Liver (tissue), 9 donors: ENCODE data around the gene ANK3. TPM values are rescaled to one million over a fixed set of nuclear protein-coding genes. Genes with fewer than 3 reads are reported as not detected.

Experiments
- DNase-seq: peaks from one replicate; pipeline ENCODE4 v3.0.0-alpha.2; 2017; ENCODE audit warnings: low spot score
- H3K27ac ChIP-seq, 2 donors: one replicate each; pipeline ENCODE4 v1.7.0; 2013; ENCODE audit warnings: inconsistent platforms in 2 of 2, low read length in 2 of 2, control low read depth in 1 of 2, low read depth in 1 of 2, mild to moderate bottlenecking in 1 of 2
- H3K27me3 ChIP-seq, 4 donors: one replicate each; pipeline versions ENCODE4 v1.6.1 to v1.7.0; 2013; ENCODE audit warnings: low read length in 3 of 4, inconsistent platforms in 1 of 4, mild to moderate bottlenecking in 1 of 4, moderate library complexity in 1 of 4; ENCODE audit not compliant: control insufficient read depth in 4 of 4, insufficient read depth in 4 of 4
- H3K36me3 ChIP-seq, 4 donors: one replicate each; pipeline versions ENCODE4 v1.6.1 to v1.7.0; 2013; ENCODE audit warnings: low read length in 3 of 4, mild to moderate bottlenecking in 3 of 4, low read depth in 1 of 4, moderate library complexity in 1 of 4; ENCODE audit not compliant: control insufficient read depth in 4 of 4, insufficient read depth in 3 of 4
- H3K4me1 ChIP-seq, 4 donors: one replicate each; pipeline versions ENCODE4 v1.6.1 to v1.7.0; 2013; ENCODE audit warnings: low read length in 3 of 4, mild to moderate bottlenecking in 3 of 4, moderate library complexity in 1 of 4; ENCODE audit not compliant: control insufficient read depth in 4 of 4, insufficient read depth in 4 of 4
- H3K4me3 ChIP-seq, 3 donors: one replicate each; pipeline versions ENCODE4 v1.6.1 to v1.7.0; 2013; ENCODE audit warnings: low read length in 3 of 3, control low read depth in 1 of 3, low read depth in 1 of 3, mild to moderate bottlenecking in 1 of 3
- H3K9ac ChIP-seq, 2 donors: one replicate each; pipeline ENCODE4 v1.7.0; 2013; ENCODE audit warnings: low read length in 2 of 2, mild to moderate bottlenecking in 2 of 2, moderate library complexity in 2 of 2, control low read depth in 1 of 2, low read depth in 1 of 2
- H3K9me3 ChIP-seq, 4 donors: one replicate each; pipeline versions ENCODE4 v1.6.1 to v1.7.0; 2013; ENCODE audit warnings: low read length in 3 of 4; ENCODE audit not compliant: control insufficient read depth in 4 of 4
- ATF3 ChIP-seq: IDR thresholded peaks from 2 replicates; pipeline ENCODE4 v1.6.1; 2016; ENCODE audit warnings: antibody characterized with exemption
- EGR1 ChIP-seq, 2 donors: IDR thresholded peaks; 2 replicates each; pipeline ENCODE4 v1.6.1; 2016 to 2018; ENCODE audit warnings: antibody characterized with exemption in 2 of 2, low read depth in 2 of 2
- FOXA1 ChIP-seq: IDR thresholded peaks from 2 replicates; pipeline ENCODE4 v1.6.1; 2016; ENCODE audit warnings: antibody characterized with exemption
- FOXA2 ChIP-seq: IDR thresholded peaks from 2 replicates; pipeline ENCODE4 v1.6.1; 2016; ENCODE audit warnings: antibody characterized with exemption
- GABPA ChIP-seq, 2 donors: IDR thresholded peaks in 1 of 2; conservative IDR thresholded peaks in 1 of 2; 2 replicates each; pipeline ENCODE4 v1.6.1; 2016; ENCODE audit warnings: antibody characterized with exemption in 2 of 2, mild to moderate bottlenecking in 1 of 2, moderate library complexity in 1 of 2
- HNF4A ChIP-seq, 2 donors: conservative IDR thresholded peaks; 2 replicates each; pipeline ENCODE4 v1.6.1; 2016; ENCODE audit warnings: antibody characterized with exemption in 2 of 2, mild to moderate bottlenecking in 2 of 2
- HNF4G ChIP-seq: IDR thresholded peaks from 2 replicates; pipeline ENCODE4 v1.6.1; 2016; ENCODE audit warnings: antibody characterized with exemption
- JUND ChIP-seq, 2 donors: IDR thresholded peaks; 2 replicates each; pipeline ENCODE4 v1.6.1; 2016; ENCODE audit warnings: antibody characterized with exemption in 2 of 2
- MAX ChIP-seq: IDR thresholded peaks from 2 replicates; pipeline ENCODE4 v1.6.1; 2016; ENCODE audit warnings: antibody characterized with exemption
- NR2F2 ChIP-seq: IDR thresholded peaks from 2 replicates; pipeline ENCODE4 v1.6.1; 2016; ENCODE audit warnings: antibody characterized with exemption
- RAD21 ChIP-seq, 2 donors: IDR thresholded peaks; 2 replicates each; pipeline ENCODE4 v1.6.1; 2016; ENCODE audit warnings: antibody characterized with exemption in 2 of 2, mild to moderate bottlenecking in 2 of 2
- RXRA ChIP-seq, 2 donors: IDR thresholded peaks; 2 replicates each; pipeline ENCODE4 v1.6.1; 2017 to 2018; ENCODE audit warnings: antibody characterized with exemption in 2 of 2, mild to moderate bottlenecking in 1 of 2
- SP1 ChIP-seq: IDR thresholded peaks from 2 replicates; pipeline ENCODE4 v1.6.1; 2018; ENCODE audit warnings: antibody characterized with exemption, mild to moderate bottlenecking
- TAF1 ChIP-seq: conservative IDR thresholded peaks from 2 replicates; pipeline ENCODE4 v1.6.1; 2016; ENCODE audit warnings: antibody characterized with exemption, mild to moderate bottlenecking
- YY1 ChIP-seq: IDR thresholded peaks from 2 replicates; pipeline ENCODE4 v1.6.1; 2016; ENCODE audit warnings: antibody characterized with exemption, mild to moderate bottlenecking
- WGBS: extraction: QIAGEN DNeasy Blood & Tissue Kit; methylation state at CpG from one replicate; pipeline ENCODE4 v1.1.7; 2013; 5-methylcytosine and 5-hydroxymethylcytosine counted together
- polyA plus RNA-seq, 2 donors: library from polyadenylated mRNA; stranded (reverse) in 1 of 2; unstranded in 1 of 2; fragments of 200-250 nt in 1 of 2; fragments of >200 nt in 1 of 2; fragmentation: Nextera tagmentation in 1 of 2; extraction: Ambion mirVana in 1 of 2; gene quantifications; one replicate each; pipeline versions ENCODE4 v1.2.1 to v1.2.3, GENCODE V29; 2013 to 2015
- total RNA-seq, 2 donors: library from RNA; depleted of rRNA; stranded (reverse); fragments of >200 nt; gene quantifications; one replicate each; pipeline ENCODE4 v1.2.3, GENCODE V29; 2014
- TF ChIP-seq, protein P1 (sequence below): IDR thresholded peaks from 2 replicates; pipeline ENCODE4 v1.6.1; 2016; ENCODE audit warnings: antibody characterized with exemption, mild to moderate bottlenecking
- TF ChIP-seq, protein P2 (sequence below): fragments of 150-350 bp; IDR thresholded peaks from 2 replicates; pipeline ENCODE4 v1.5.1; 2017; ENCODE audit warnings: improper control_type of control experiment, low read depth, low read length; ENCODE audit not compliant: missing input control
- TF ChIP-seq, protein P3 (sequence below): IDR thresholded peaks from 2 replicates; pipeline ENCODE4 v1.6.1; 2016; ENCODE audit warnings: antibody characterized with exemption
- donor health status: healthy.
- donor health status: healthy.
- donor health status: healthy.
- donor health status: healthy.
- donor health status: healthy.

ANK3 gene
- total and polyA plus RNA-seq, 4 donors = 5.7 to 30.0 (median 9.7) TPM

- peak overlapping the region in 1 of 3 donors; percentile 3 for H3K4me3 ChIP-seq
- WGBS = 32% methylated on average over 8 of the region's 8 CpGs
- no peaks in the 10 kb centered on the region for H3K9me3 ChIP-seq
- no peaks in the 10 kb centered on the region for H3K27me3 ChIP-seq
- H3K4me1 ChIP-seq = peaks cover 0 to 12% (median 4%) of the 10 kb centered on the region in 4 donors
- no peak for DNase-seq
- no peak overlapping the region for H3K27ac ChIP-seq
- H3K9ac ChIP-seq = no peak overlapping the region
- H3K36me3 ChIP-seq = no peaks in the 10 kb centered on the region
- TF ChIP-seq FOXA2 (no peak), MAX (no peak), RAD21 (IDR thresholded peaks at IDR 0.05) (no peak), GABPA (IDR thresholded peaks at IDR 0.05 in 1 of 2, conservative IDR thresholded peaks at IDR 0.05 in 1 of 2) (no peak), JUND (IDR thresholded peaks at IDR 0.05) (no peak), NR2F2 (no peak)
Observed at GRCh38 chr10:60139798-60140566, 249.7 kb downstream of the ANK3 start.

- Histone ChIP-seq H3K36me3 (no peaks in the 10 kb centered on the region), H3K9ac (no peak overlapping the region), H3K27me3 (no peaks in the 10 kb centered on the region), H3K9me3 (no peaks in the 10 kb centered on the region), H3K27ac (no peak overlapping the region), H3K4me1 (peaks cover 0 to 7% (median 3%) of the 10 kb centered on the region in 4 donors), H3K4me3 (peak overlapping the region in 1 of 3 donors; percentile 6)
- no peak for TF ChIP-seq HNF4G
- TF ChIP-seq FOXA2 = no peak
- TF ChIP-seq EGR1 (IDR thresholded peaks at IDR 0.05; ENCODE audit: low read depth in 2 of 2) = no peak
- TF ChIP-seq GABPA (IDR thresholded peaks at IDR 0.05 in 1 of 2, conservative IDR thresholded peaks at IDR 0.05 in 1 of 2) = no peak
- no peak for TF ChIP-seq SP1
- TF ChIP-seq NR2F2 = no peak
- TF ChIP-seq ATF3 = no peak
- 56% methylated on average over 3 of the region's 3 CpGs for WGBS
- no peak for DNase-seq
Observed at GRCh38 chr10:60139290-60139689, 250.4 kb downstream of the ANK3 start.

DNA sequence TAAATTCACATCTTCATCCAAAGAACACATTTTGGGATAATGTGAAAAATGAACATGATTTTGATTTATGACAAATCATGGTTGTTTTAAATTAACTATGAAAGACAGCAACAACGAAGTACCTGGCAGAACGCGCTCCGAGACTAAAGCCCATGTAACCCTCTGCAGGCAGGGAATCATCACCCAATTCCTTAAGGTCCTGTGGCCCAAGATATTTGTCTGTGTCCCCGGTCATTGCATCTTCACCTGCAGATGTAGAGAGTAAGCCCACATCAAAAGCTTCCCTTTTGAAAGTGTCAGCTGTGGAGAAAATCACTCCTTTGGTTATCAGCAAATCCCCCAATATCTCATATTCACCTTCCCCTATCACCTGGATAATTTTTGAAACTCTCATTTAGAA is 250.8 kb downstream of the ANK3 start:
- Histone ChIP-seq H3K9me3 (no peaks in the 10 kb centered on the region), H3K4me3 (peak overlapping the region in 1 of 3 donors; percentile 6), H3K27me3 (no peaks in the 10 kb centered on the region), H3K27ac (no peak overlapping the region), H3K4me1 (peaks cover 0 to 3% (median under 1%) of the 10 kb centered on the region in 4 donors), H3K36me3 (no peaks in the 10 kb centered on the region), H3K9ac (no peak overlapping the region)
- 80% methylated on average over 5 of the region's 5 CpGs for WGBS
- TF ChIP-seq, protein P1, sequence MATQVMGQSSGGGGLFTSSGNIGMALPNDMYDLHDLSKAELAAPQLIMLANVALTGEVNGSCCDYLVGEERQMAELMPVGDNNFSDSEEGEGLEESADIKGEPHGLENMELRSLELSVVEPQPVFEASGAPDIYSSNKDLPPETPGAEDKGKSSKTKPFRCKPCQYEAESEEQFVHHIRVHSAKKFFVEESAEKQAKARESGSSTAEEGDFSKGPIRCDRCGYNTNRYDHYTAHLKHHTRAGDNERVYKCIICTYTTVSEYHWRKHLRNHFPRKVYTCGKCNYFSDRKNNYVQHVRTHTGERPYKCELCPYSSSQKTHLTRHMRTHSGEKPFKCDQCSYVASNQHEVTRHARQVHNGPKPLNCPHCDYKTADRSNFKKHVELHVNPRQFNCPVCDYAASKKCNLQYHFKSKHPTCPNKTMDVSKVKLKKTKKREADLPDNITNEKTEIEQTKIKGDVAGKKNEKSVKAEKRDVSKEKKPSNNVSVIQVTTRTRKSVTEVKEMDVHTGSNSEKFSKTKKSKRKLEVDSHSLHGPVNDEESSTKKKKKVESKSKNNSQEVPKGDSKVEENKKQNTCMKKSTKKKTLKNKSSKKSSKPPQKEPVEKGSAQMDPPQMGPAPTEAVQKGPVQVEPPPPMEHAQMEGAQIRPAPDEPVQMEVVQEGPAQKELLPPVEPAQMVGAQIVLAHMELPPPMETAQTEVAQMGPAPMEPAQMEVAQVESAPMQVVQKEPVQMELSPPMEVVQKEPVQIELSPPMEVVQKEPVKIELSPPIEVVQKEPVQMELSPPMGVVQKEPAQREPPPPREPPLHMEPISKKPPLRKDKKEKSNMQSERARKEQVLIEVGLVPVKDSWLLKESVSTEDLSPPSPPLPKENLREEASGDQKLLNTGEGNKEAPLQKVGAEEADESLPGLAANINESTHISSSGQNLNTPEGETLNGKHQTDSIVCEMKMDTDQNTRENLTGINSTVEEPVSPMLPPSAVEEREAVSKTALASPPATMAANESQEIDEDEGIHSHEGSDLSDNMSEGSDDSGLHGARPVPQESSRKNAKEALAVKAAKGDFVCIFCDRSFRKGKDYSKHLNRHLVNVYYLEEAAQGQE = no peak
- no peak for TF ChIP-seq SP1
- TF ChIP-seq RAD21 (IDR thresholded peaks at IDR 0.05) = no peak
- TF ChIP-seq MAX = no peak
- no peak for TF ChIP-seq FOXA2
- TF ChIP-seq EGR1 (IDR thresholded peaks at IDR 0.05; ENCODE audit: low read depth in 2 of 2) = no peak
- TF ChIP-seq HNF4G = no peak
- no peak for TF ChIP-seq FOXA1
- TF ChIP-seq TAF1 = no peak
- TF ChIP-seq, protein P2, sequence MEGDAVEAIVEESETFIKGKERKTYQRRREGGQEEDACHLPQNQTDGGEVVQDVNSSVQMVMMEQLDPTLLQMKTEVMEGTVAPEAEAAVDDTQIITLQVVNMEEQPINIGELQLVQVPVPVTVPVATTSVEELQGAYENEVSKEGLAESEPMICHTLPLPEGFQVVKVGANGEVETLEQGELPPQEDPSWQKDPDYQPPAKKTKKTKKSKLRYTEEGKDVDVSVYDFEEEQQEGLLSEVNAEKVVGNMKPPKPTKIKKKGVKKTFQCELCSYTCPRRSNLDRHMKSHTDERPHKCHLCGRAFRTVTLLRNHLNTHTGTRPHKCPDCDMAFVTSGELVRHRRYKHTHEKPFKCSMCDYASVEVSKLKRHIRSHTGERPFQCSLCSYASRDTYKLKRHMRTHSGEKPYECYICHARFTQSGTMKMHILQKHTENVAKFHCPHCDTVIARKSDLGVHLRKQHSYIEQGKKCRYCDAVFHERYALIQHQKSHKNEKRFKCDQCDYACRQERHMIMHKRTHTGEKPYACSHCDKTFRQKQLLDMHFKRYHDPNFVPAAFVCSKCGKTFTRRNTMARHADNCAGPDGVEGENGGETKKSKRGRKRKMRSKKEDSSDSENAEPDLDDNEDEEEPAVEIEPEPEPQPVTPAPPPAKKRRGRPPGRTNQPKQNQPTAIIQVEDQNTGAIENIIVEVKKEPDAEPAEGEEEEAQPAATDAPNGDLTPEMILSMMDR = no peak
- TF ChIP-seq YY1 = no peak
- no peak for TF ChIP-seq ATF3
- TF ChIP-seq HNF4A (conservative IDR thresholded peaks at IDR 0.05) = no peak
- no peak for TF ChIP-seq RXRA (IDR thresholded peaks at IDR 0.05)
- TF ChIP-seq JUND (IDR thresholded peaks at IDR 0.05) = no peak
- TF ChIP-seq, protein P3, sequence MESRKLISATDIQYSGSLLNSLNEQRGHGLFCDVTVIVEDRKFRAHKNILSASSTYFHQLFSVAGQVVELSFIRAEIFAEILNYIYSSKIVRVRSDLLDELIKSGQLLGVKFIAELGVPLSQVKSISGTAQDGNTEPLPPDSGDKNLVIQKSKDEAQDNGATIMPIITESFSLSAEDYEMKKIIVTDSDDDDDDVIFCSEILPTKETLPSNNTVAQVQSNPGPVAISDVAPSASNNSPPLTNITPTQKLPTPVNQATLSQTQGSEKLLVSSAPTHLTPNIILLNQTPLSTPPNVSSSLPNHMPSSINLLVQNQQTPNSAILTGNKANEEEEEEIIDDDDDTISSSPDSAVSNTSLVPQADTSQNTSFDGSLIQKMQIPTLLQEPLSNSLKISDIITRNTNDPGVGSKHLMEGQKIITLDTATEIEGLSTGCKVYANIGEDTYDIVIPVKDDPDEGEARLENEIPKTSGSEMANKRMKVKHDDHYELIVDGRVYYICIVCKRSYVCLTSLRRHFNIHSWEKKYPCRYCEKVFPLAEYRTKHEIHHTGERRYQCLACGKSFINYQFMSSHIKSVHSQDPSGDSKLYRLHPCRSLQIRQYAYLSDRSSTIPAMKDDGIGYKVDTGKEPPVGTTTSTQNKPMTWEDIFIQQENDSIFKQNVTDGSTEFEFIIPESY = no peak
- TF ChIP-seq NR2F2 = no peak
- DNase-seq = no peak
